Stimulated activated CD8-positive, alpha-beta memory T cell treated with anti-CD3 and anti-CD28 coated beads, Interleukin-7, amount 100 ng/mL, for 48 hours (primary cell): ENCODE measurements around the gene TBC1D4.
"Not testable (repeated sequence)": the region's sequence is repeated elsewhere in the genome, so short reads cannot be mapped to it uniquely, and the experiment has no call there.

Experiments
- DNase-seq, 2 donors: peaks; one replicate each; pipeline ENCODE4 v3.0.0-alpha.2; 2020; ENCODE audit warnings: low read depth in 1 of 2; ENCODE audit errors: extremely low read depth in 1 of 2

The TBC1D4 gene

GRCh38 chr13:75455962-75456361 lies 26.0 kb downstream of the TBC1D4 start:
- DNase-seq = no peak

- no peak for DNase-seq
These were observed 27.5 kb downstream of the TBC1D4 start for GRCh38 chr13:75454497-75454896.

DNA sequence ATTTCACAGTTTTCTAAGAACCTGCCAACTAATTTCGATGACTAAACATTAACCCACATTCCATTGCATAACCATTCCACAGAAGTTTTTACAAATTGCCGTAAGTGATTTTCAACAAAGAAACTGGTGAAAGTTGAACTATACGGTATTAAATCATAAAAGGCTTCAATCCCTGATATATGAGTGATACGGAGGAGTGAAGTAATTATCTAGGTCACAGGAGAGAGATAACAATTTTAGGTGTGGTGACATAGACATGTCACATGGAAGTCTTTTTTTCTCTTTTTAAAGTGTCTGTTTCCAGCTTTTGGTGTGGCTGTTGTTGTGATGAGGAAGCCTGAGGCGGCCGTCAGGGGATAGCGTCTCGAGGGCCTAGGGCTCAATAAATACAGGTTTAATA lies 29.4 kb downstream of the TBC1D4 start:
- DNase-seq = no peak

DNA sequence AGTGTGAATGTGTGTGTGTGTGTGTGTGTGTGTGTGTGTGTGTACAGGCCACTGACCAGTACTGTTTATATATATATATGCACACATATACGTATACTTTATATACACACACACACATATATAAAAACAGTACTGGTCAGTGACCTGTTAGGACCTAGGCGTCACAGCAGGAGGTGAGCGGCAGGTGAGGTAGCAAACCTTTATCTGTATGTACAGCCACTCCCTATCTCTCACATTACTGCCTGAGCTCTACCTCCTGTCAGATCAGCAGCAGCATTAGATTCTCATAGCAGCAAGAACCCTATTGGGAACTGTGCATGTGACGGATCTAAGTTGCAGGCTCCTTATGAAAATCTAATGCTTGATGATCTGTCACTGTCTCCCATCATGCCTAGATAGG lies 34.5 kb downstream of the TBC1D4 start:
- DNase-seq = no peak

DNA sequence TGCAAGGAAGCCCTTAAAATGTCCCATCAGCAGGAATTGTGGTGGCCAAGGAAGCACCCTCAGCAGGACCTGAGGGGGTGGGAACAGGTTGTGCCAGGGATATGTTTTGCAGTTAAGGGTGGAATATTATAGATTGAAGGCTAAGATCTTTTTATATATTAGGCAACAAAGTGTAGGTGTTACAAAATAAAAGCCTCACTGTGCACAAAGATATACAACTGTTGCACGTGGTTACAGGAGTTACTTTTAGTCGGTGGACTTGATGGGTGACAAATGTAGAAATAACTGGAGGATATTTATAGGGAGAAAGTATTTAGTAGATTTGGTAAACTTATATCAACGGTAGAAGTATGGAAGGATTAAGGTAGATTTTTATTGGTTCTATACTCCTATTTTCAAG lies 35.1 kb downstream of the TBC1D4 start:
- DNase-seq = no peak

- no peak for DNase-seq
These were observed 36.1 kb downstream of the TBC1D4 start for GRCh38 chr13:75445717-75446499.

DNA sequence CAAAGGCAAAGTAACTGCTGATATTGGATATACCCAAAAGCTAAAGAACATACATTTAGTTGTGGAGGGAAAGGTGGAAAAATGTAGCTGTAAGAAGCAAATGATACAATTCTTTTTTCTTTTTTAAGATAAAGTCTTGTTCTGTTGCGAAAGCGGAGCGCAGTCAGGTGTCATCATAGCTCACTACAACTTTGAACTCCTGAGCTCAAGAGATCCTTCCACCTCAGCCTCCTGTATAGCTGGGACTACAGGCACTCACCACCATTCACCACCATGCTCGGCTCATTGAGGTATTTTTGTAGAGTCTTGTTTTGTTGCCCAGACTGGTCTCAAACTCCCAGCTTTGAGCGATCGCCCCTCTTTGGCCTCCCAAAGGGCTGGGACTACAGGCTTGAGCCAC lies 38.0 kb downstream of the TBC1D4 start:
- no peak for DNase-seq

GRCh38 chr13:75443356-75443958 lies 38.5 kb downstream of the TBC1D4 start:
- DNase-seq = no peak

- no peak for DNase-seq
These were observed 39.2 kb downstream of the TBC1D4 start for GRCh38 chr13:75442736-75443234.

- no peak for DNase-seq
These were observed 41.9 kb downstream of the TBC1D4 start for GRCh38 chr13:75440100-75440499.

- no peak for DNase-seq
These were observed 44.2 kb downstream of the TBC1D4 start for GRCh38 chr13:75437582-75438318.

DNA sequence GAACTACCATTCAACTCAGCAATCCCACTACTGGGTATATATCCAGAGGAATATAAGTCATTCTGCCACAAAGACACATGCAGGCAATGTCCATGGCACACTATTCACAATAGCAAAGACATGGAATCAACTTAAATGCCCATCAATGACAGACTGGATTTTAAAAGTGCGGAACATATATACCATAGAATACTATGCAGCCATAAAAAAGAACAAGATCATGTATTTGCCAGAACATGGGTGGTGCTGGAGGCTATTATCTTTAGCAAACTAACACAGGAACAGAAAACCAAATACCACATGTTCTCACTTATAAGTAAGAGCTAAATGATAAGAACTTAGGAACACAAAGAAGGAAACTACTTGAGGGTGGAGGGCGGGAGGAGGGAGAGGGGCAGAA lies 47.8 kb downstream of the TBC1D4 start:
- not testable (repeated sequence) for DNase-seq

DNA sequence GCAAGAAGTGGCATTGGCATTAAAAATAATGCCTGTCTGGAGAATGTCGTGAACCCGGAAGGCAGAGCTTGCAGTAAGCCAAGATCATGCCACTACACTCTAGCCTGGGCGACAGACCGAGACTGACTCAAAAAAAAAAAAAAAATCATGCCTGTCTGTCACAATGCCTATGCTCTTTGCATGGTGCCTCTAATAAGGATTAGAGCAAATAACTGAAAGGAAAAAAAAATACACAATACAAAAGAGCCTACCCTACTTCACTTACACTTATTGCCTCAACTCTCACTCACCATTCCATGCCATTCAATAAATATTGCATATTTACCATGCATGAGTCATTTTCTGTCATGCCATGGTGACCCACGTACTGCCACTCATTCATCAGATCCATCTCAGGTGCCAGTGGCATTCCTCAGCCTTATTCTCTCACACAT lies 49.1 kb downstream of the TBC1D4 start:
- DNase-seq = no peak

DNA sequence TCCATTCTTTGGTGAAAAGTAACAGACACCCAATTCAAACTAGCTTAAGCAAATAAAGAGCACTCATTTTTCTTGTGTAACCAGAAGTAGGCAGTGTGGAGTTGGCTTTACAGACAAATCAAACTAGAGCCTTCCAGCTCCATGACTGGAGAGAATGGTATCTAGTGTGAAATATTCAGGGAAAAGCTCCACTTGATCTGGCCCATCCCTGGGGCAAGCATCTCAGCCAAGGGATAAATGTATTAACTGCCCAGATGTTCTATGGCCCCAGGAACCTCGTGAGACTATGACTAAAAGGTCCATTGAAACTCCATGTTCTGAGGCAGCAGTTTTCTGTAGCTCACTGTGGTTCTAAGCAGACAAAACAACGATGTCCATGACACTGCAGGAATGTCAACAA lies 49.9 kb downstream of the TBC1D4 start:
- DNase-seq = no peak

DNA sequence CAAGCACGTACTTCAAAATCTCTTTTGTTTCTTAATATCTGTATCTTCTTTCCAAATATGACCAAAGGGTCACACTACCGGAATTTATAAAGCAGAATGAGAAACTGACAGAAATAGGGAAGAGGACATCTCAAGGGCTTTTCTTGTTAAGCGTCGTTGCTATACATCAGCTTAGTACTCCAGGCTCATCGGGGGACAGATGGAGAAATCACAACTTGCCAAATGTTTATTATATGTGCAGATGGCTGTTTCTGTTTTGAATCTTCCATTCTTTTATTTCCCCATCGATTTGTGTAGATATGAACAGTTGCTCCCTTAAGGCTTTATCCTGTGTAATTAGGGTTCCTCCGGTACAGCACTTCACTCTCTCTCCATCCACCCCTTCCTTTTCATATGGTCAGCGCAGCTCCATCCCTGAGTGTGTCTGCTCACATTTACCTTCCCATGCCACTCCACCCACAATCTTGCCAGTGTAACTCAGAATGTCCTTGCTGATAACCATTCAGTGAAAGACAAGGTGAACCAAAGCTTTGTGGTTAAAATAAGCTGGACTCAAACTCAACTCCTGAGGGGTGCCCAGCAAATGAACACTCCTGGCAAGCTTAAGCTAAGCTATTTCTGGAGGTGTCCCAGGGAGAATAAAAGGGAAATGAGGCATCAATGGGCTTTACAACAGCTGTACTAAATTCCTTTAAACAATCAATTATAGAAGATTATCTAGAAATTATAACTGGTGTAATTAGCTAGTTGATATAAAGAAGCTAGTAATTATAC lies 51.3 kb downstream of the TBC1D4 start:
- DNase-seq = no peak

GRCh38 chr13:75426421-75426820 lies 55.5 kb downstream of the TBC1D4 start:
- DNase-seq = no peak

- DNase-seq = no peak
These were observed 56.6 kb downstream of the TBC1D4 start for GRCh38 chr13:75425216-75426009.

GRCh38 chr13:75423946-75424345 lies 58.0 kb downstream of the TBC1D4 start:
- no peak for DNase-seq

DNA sequence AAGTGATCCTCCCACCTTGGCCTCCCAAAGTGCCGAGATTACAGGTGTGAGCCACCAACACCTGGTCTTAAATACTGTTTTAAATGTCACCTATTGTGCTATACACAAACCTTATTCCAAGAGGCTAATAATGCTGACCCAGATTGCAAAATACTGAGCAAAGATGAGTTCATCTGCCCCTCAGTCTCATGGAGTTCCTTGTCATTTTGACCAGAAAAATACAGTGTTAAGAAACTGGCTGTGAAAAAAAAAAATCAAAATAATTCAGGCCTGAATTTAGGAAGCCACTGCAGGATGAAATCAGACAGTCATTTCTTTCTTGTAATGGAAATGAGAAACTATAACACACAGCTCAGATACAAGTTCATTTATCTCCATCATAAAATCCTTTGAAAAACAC lies 59.9 kb downstream of the TBC1D4 start:
- no peak for DNase-seq

DNA sequence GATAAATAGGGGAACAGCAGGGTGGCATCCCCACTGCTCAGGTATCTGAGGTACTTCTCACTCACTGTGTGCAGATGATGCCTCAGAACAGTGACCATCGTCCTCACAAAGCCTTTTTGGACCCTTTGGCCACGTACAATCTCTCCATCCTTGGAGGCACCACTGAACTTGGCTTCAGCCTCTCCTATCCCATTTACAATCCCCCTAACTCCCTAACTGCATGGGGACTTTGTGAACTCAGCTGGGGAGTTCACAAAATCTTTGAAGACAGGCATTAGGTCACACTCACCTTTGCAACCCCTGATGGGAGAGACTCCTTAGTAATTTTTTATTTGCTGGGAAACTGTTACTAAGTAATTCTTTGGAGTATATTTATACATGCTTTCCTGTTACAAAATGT lies 60.8 kb downstream of the TBC1D4 start:
- DNase-seq = no peak
